Prostate gland (tissue), 2 donors: ENCODE data around the gene ZNF423.

Experiments used
- POLR2AphosphoS5 ChIP-seq: sonication (generic); formaldehyde crosslinking; IDR thresholded peaks from one replicate; pipeline ENCODE4 v1.6.1; 2017; ENCODE audit warnings: antibody characterized with exemption
- TF ChIP-seq, protein P1 (sequence below), 4 experiments: fragments of 200-600 bp in 2 of 4; fragments of 450-650 bp in 2 of 4; sonication (generic) in 2 of 4; IDR thresholded peaks; 1 replicate in 3 of 4; 2 replicates in 1 of 4; pipeline ENCODE4 v1.5.1; 2016 to 2019; ENCODE audit warnings: antibody characterized with exemption in 4 of 4, mild to moderate bottlenecking in 2 of 4, moderate library complexity in 2 of 4

DNA sequence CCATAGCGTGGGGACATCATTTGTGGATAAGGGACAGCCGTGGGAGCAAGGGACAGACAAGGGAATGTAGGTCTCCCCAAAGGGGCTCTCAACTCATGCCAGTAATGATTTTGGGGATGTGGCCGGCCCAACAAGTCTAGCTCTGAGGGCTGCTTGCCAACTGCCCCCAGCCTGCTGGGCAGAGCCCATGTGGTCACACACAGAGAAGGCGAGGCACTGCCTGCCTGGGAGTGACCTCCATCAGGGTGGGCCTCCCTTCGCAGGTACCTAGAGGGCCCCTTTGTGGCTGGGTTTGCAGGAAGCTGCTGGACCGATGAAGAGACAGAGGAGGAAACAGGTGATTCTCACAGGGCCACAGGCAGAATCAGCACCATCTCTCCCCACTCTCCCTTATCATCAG, 305.2 kb downstream of the ZNF423 start:
- TF ChIP-seq, protein P1, sequence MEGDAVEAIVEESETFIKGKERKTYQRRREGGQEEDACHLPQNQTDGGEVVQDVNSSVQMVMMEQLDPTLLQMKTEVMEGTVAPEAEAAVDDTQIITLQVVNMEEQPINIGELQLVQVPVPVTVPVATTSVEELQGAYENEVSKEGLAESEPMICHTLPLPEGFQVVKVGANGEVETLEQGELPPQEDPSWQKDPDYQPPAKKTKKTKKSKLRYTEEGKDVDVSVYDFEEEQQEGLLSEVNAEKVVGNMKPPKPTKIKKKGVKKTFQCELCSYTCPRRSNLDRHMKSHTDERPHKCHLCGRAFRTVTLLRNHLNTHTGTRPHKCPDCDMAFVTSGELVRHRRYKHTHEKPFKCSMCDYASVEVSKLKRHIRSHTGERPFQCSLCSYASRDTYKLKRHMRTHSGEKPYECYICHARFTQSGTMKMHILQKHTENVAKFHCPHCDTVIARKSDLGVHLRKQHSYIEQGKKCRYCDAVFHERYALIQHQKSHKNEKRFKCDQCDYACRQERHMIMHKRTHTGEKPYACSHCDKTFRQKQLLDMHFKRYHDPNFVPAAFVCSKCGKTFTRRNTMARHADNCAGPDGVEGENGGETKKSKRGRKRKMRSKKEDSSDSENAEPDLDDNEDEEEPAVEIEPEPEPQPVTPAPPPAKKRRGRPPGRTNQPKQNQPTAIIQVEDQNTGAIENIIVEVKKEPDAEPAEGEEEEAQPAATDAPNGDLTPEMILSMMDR (IDR thresholded peaks at IDR 0.05) = no peak
- TF ChIP-seq POLR2AphosphoS5 = no peak
